ENCODE results near the gene RAB28. TPM values are rescaled to one million over a fixed set of nuclear protein-coding genes. Genes with fewer than 3 reads are reported as not detected.

RAB28 gene
- total and polyA plus RNA-seq, 7 donors: 5.1 to 9.0 (median 6.3) TPM

- Histone ChIP-seq H3K4me1 (no peaks in the 10 kb centered on the region), H3K27ac (no peak overlapping the region), H3K27me3 (ENCODE audit: insufficient read depth in 3 of 3, low read length in 2 of 3) (no peaks in the 10 kb centered on the region), H3K4me3 (no peak overlapping the region), H3K9me3 (no peaks in the 10 kb centered on the region), H3K36me3 (ENCODE audit: insufficient read depth in 1 of 2, low read depth in 1 of 2) (peaks cover 0 to 11% of the 10 kb centered on the region in 2 donors)
- TF ChIP-seq CTCF (IDR thresholded peaks at IDR 0.05): no peak
- 97 to 98% (median 98%) methylated on average over 6 of the region's 6 CpGs for WGBS, 3 donors
- no peak for ATAC-seq
- intact Hi-C loops (cut with DNase I): no loop called here
- no peak for DNase-seq
Observed at GRCh38 chr4:13364653-13365052, 119.5 kb downstream of the RAB28 start.

- ATAC-seq: no peak
- no peak for DNase-seq
- Histone ChIP-seq H3K36me3 (ENCODE audit: insufficient read depth in 1 of 2, low read depth in 1 of 2) (peaks cover 0 to 11% of the 10 kb centered on the region in 2 donors), H3K27me3 (ENCODE audit: insufficient read depth in 3 of 3, low read length in 2 of 3) (no peaks in the 10 kb centered on the region), H3K9me3 (no peaks in the 10 kb centered on the region), H3K27ac (no peak overlapping the region), H3K4me1 (no peaks in the 10 kb centered on the region), H3K4me3 (no peak overlapping the region)
- intact Hi-C loops (cut with DNase I): no loop called here
- no peak for TF ChIP-seq CTCF (IDR thresholded peaks at IDR 0.05)
- WGBS, 3 donors: 97 to 100% (median 98%) methylated on average over 1 of the region's 1 CpG
Observed at GRCh38 chr4:13364172-13364571, 120.0 kb downstream of the RAB28 start.

GRCh38 chr4:13359809-13360208, 124.3 kb downstream of the RAB28 start:
- ATAC-seq: no peak
- no peak for TF ChIP-seq CTCF (IDR thresholded peaks at IDR 0.05)
- Histone ChIP-seq H3K27me3 (ENCODE audit: insufficient read depth in 3 of 3, low read length in 2 of 3) (no peaks in the 10 kb centered on the region), H3K4me1 (no peaks in the 10 kb centered on the region), H3K36me3 (ENCODE audit: insufficient read depth in 1 of 2, low read depth in 1 of 2) (no peaks in the 10 kb centered on the region), H3K27ac (no peak overlapping the region), H3K4me3 (no peak overlapping the region), H3K9me3 (no peaks in the 10 kb centered on the region)
- intact Hi-C loops (cut with DNase I): no loop called here
- 97 to 100% (median 97%) methylated on average over 1 of the region's 1 CpG for WGBS, 3 donors
- no peak for DNase-seq

- no peak for DNase-seq
- ATAC-seq: no peak
- 68 to 82% (median 75%) methylated on average over 7 of the region's 7 CpGs for WGBS, 3 donors
- Histone ChIP-seq H3K4me3 (no peak overlapping the region), H3K4me1 (no peaks in the 10 kb centered on the region), H3K27ac (no peak overlapping the region), H3K9me3 (no peaks in the 10 kb centered on the region), H3K36me3 (ENCODE audit: insufficient read depth in 1 of 2, low read depth in 1 of 2) (no peaks in the 10 kb centered on the region), H3K27me3 (ENCODE audit: insufficient read depth in 3 of 3, low read length in 2 of 3) (no peaks in the 10 kb centered on the region)
- intact Hi-C loops (cut with DNase I): no loop called here
- no peak for TF ChIP-seq CTCF (IDR thresholded peaks at IDR 0.05)
Observed at GRCh38 chr4:13355111-13355880, 128.8 kb downstream of the RAB28 start.

- H3K4me3 ChIP-seq: no peak overlapping the region
- 95 to 97% (median 97%) methylated on average over 3 of the region's 3 CpGs for WGBS, 3 donors
- intact Hi-C loops (cut with DNase I): no loop called here
- TF ChIP-seq CTCF (IDR thresholded peaks at IDR 0.05): no peak
- no peak overlapping the region for H3K27ac ChIP-seq
- H3K4me1 ChIP-seq: no peaks in the 10 kb centered on the region
- H3K27me3 ChIP-seq (ENCODE audit: insufficient read depth in 3 of 3, low read length in 2 of 3): no peaks in the 10 kb centered on the region
- H3K9me3 ChIP-seq: no peaks in the 10 kb centered on the region
- no peak for ATAC-seq
- H3K36me3 ChIP-seq (ENCODE audit: insufficient read depth in 1 of 2, low read depth in 1 of 2): no peaks in the 10 kb centered on the region
- DNase-seq: no peak
Observed at GRCh38 chr4:13349096-13349495, 135.0 kb downstream of the RAB28 start.

All from psoas muscle (tissue), 8 donors.